ENCODE results near the gene SLC5A10. TPM values are rescaled to one million over a fixed set of nuclear protein-coding genes. Genes with fewer than 3 reads are reported as not detected.

Gene SLC5A10
- total and polyA plus RNA-seq, 2 experiments from 2014 or later = 0.10 TPM; not detected in 1

GRCh38 chr17:18960803-18961511 is 9.0 kb downstream of the SLC5A10 start (continued):
- TF ChIP-seq, protein P1, sequence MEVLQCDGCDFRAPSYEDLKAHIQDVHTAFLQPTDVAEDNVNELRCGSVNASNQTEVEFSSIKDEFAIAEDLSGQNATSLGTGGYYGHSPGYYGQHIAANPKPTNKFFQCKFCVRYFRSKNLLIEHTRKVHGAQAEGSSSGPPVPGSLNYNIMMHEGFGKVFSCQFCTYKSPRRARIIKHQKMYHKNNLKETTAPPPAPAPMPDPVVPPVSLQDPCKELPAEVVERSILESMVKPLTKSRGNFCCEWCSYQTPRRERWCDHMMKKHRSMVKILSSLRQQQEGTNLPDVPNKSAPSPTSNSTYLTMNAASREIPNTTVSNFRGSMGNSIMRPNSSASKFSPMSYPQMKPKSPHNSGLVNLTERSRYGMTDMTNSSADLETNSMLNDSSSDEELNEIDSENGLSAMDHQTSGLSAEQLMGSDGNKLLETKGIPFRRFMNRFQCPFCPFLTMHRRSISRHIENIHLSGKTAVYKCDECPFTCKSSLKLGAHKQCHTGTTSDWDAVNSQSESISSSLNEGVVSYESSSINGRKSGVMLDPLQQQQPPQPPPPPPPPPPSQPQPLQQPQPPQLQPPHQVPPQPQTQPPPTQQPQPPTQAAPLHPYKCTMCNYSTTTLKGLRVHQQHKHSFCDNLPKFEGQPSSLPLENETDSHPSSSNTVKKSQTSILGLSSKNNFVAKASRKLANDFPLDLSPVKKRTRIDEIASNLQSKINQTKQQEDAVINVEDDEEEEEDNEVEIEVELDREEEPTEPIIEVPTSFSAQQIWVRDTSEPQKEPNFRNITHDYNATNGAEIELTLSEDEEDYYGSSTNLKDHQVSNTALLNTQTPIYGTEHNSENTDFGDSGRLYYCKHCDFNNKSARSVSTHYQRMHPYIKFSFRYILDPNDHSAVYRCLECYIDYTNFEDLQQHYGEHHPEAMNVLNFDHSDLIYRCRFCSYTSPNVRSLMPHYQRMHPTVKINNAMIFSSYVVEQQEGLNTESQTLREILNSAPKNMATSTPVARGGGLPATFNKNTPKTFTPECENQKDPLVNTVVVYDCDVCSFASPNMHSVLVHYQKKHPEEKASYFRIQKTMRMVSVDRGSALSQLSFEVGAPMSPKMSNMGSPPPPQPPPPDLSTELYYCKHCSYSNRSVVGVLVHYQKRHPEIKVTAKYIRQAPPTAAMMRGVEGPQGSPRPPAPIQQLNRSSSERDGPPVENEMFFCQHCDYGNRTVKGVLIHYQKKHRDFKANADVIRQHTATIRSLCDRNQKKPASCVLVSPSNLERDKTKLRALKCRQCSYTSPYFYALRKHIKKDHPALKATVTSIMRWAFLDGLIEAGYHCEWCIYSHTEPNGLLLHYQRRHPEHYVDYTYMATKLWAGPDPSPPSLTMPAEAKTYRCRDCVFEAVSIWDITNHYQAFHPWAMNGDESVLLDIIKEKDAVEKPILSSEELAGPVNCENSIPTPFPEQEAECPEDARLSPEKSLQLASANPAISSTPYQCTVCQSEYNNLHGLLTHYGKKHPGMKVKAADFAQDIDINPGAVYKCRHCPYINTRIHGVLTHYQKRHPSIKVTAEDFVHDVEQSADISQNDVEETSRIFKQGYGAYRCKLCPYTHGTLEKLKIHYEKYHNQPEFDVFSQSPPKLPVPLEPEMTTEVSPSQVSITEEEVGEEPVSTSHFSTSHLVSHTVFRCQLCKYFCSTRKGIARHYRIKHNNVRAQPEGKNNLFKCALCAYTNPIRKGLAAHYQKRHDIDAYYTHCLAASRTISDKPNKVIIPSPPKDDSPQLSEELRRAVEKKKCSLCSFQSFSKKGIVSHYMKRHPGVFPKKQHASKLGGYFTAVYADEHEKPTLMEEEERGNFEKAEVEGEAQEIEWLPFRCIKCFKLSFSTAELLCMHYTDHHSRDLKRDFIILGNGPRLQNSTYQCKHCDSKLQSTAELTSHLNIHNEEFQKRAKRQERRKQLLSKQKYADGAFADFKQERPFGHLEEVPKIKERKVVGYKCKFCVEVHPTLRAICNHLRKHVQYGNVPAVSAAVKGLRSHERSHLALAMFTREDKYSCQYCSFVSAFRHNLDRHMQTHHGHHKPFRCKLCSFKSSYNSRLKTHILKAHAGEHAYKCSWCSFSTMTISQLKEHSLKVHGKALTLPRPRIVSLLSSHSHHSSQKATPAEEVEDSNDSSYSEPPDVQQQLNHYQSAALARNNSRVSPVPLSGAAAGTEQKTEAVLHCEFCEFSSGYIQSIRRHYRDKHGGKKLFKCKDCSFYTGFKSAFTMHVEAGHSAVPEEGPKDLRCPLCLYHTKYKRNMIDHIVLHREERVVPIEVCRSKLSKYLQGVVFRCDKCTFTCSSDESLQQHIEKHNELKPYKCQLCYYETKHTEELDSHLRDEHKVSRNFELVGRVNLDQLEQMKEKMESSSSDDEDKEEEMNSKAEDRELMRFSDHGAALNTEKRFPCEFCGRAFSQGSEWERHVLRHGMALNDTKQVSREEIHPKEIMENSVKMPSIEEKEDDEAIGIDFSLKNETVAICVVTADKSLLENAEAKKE (CRISPR knock-in tag; IDR thresholded peaks at IDR 0.05) = no peak

DNA sequence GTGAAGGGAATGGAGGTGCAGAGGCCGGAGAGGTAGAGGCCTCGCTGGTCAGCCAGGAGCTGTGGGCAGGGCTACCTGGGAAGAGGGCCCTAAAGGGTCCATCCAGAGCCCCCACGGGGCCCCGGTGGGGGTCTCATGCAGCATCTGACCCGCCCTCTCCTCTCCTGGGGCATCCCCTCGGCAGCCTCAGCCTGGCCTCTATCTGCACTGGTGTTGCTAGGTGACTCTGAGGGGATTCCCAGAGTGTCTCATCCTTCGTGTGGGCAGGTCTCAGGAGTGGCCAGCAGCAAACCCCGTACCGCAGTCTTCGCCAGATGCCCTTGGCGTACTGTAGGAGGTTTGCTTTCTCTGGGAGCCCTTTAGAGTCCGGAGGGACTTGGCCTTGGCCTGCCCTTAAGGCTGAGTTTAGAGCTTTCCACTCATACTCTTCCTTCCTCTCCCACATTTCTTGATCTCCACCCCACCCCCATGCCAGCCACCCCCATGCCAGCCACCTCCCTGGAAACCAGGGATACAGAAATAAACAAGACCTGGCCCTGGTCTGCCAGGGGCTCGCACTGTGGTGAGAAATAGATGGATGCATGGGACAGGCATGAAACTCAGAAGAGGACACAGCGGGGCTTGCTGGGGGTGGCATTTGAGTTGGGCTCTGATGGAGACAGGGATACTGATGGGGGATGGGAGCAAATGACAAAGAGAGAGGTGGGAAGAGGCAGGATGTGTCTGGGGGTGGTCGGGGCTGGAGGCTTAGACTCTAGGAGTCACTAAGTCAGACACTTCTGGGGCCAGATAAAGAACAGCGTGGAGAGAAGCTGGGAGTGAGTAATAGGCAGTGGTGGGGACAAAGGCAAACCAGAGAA is 9.9 kb downstream of the SLC5A10 start:
- H3K4me2 ChIP-seq = no peak overlapping the region
- no peak overlapping the region for H3K27ac ChIP-seq (ENCODE audit: low read depth)
- Mint-ChIP-seq H3K4me3 (no peak overlapping the region; the same call in 2 of the 3 replicates), H3K9me3 (no peaks in the 10 kb centered on the region), H3K27ac (no peak overlapping the region), H3K36me3 (ENCODE audit: low read depth) (no peaks in the 10 kb centered on the region; the same call in 2 of the 3 replicates), H3K27me3 (ENCODE audit: insufficient read depth, low read depth, poor library complexity) (peaks cover 8% of the 10 kb centered on the region), H3K4me1 (peaks cover 9% of the 10 kb centered on the region)
- H2AFZ ChIP-seq = no peak overlapping the region
- H4K20me1 ChIP-seq (replicated peaks; ENCODE audit: insufficient read depth) = no peaks in the 10 kb centered on the region
- no peak overlapping the region for H3K4me3 ChIP-seq
- H3K36me3 ChIP-seq (ENCODE audit: insufficient read depth) = no peaks in the 10 kb centered on the region
- H3K4me1 ChIP-seq (ENCODE audit: insufficient read depth) = no peaks in the 10 kb centered on the region; the same call in 1 of the 2 replicates
- ATAC-seq (no peak), DNase-seq (ENCODE audit: low spot score) (no peak)
- no peaks in the 10 kb centered on the region for H3K79me2 ChIP-seq (replicated peaks; ENCODE audit: insufficient read depth)
- no peaks in the 10 kb centered on the region for H3K27me3 ChIP-seq (ENCODE audit: insufficient read depth)
- no peaks in the 10 kb centered on the region for H3F3A ChIP-seq (replicated peaks; ENCODE audit: low read depth)
- no peaks in the 10 kb centered on the region for H3K9me2 ChIP-seq (ENCODE audit: insufficient read depth)
- TF ChIP-seq EZH2 (IDR thresholded peaks at IDR 0.05; ENCODE audit: low read depth, unreplicated experiment) = no peak
- TF ChIP-seq NANOG (IDR thresholded peaks at IDR 0.05; ENCODE audit: borderline replicate concordance) = no peak
- TF ChIP-seq POLR2AphosphoS5 (IDR thresholded peaks at IDR 0.05; ENCODE audit: low read depth) = no peak
- TF ChIP-seq, protein P2, sequence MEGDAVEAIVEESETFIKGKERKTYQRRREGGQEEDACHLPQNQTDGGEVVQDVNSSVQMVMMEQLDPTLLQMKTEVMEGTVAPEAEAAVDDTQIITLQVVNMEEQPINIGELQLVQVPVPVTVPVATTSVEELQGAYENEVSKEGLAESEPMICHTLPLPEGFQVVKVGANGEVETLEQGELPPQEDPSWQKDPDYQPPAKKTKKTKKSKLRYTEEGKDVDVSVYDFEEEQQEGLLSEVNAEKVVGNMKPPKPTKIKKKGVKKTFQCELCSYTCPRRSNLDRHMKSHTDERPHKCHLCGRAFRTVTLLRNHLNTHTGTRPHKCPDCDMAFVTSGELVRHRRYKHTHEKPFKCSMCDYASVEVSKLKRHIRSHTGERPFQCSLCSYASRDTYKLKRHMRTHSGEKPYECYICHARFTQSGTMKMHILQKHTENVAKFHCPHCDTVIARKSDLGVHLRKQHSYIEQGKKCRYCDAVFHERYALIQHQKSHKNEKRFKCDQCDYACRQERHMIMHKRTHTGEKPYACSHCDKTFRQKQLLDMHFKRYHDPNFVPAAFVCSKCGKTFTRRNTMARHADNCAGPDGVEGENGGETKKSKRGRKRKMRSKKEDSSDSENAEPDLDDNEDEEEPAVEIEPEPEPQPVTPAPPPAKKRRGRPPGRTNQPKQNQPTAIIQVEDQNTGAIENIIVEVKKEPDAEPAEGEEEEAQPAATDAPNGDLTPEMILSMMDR (conservative IDR thresholded peaks at IDR 0.05; ENCODE audit: low read depth in 2 of 2) = no peak
- TF ChIP-seq ZNF114 (CRISPR knock-in tag; IDR thresholded peaks at IDR 0.05) = no peak
- no peak for TF ChIP-seq ZNF331 (CRISPR knock-in tag; IDR thresholded peaks at IDR 0.05; ENCODE audit: low read depth)

Data from GM23338 (cell line).